ENCODE results near the gene CUL5. TPM values are rescaled to one million over a fixed set of nuclear protein-coding genes. Genes with fewer than 3 reads are reported as not detected.
"Not testable (repeated sequence)": the region's sequence is repeated elsewhere in the genome, so short reads cannot be mapped to it uniquely, and the experiment has no call there.

Gene CUL5
- total RNA-seq, 1 donor from 2014 or later = 39.5 TPM

DNA sequence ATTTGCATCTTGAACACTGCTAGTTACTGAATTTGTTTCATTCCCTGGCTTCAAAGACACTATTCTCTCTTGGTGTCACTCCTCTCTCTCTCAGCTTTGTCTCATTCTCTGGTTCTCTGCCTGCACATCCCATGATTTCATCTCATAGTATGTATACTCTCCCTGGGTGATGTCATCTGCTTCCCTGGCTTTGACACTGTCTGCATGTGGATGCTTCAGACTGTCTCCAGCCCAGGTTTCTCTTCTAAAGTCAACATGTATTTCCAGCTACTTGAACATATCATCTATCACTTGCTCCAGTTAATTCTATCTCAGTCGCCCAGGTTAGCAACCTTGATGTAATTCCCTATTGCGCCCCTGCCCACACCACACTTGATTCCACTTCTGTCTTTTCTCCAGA, 103.4 kb downstream of the CUL5 start:
- no peak for DNase-seq (ENCODE audit: low read depth, low spot score)

DNA sequence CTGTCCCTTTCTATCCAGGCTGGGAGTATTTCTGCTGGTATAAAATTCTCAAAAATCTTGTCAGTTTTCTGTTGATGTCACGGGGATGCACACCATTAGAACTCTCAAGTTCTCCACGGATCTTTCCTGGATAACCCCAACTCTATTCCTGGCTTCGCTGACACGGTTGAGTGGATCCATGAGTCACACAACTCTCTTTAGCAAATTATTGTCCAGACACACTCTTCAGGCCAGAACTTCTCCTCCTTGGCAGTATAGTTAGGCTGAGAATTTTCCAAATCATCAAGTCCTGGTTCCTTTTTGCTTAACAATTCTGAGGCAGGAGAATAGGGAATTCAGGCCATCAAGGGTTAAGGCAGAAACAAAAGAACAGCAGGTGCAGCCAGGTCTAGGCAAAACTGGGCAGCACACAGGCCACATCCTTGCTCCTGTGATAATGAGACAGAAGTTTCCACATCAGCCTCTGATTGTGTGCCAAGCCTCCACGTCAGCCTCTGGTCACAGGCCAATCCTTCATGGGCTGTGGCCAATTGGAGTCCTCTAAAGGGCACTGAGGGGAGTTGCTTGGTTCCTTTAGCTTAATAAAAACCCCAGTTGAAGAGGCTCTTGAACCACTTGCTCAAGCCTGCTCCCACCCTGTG, 106.9 kb downstream of the CUL5 start:
- DNase-seq (ENCODE audit: low read depth, low spot score) = peak; percentile 66

DNA sequence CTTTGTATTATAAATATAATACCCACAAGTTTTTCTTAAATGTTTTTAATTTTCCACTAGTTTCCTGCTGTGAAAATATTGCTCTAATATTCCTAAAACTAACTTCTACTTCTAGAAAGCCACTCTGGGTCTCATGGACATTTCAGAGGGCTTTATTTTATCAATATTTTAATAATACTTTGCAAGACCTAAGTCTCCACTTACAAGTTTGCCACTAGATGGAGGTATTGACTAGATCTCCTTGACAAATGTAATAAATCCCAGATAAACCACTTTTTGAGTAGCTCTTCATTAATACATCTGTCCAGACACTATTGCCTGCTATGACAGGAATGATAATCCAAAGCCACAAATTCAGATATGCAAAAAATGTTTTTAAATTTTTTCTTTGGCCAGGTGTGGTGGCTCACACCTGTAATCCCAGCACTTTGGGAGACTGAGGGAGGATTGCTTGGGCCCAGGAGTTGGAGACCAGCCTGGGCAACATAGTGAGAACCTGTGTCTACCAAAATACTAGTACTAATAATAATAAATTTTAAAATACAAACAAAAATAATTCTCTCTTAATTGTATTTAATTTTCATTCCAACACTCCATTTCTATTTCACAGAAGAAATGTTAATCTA, 109.2 kb downstream of the CUL5 start:
- peak; percentile 19 for DNase-seq (ENCODE audit: low read depth, low spot score)

DNA sequence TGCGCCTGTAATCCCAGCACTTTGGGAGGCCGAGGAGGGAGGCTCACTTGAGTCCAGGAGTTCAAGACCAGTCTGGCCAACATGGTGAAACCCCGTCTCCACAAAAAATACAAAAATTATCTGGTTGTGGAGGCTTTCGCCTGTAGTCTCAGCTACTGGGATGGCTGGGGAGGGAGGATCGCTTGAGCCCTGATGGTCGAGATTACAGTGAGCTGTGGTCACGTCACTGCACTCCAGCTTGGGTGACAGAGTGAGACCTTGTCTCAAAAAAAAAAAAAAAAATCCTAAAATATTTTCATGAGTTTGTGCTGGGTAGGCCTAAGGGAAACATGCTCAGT, 112.2 kb downstream of the CUL5 start:
- not testable (repeated sequence) for DNase-seq (ENCODE audit: low read depth, low spot score)

DNA sequence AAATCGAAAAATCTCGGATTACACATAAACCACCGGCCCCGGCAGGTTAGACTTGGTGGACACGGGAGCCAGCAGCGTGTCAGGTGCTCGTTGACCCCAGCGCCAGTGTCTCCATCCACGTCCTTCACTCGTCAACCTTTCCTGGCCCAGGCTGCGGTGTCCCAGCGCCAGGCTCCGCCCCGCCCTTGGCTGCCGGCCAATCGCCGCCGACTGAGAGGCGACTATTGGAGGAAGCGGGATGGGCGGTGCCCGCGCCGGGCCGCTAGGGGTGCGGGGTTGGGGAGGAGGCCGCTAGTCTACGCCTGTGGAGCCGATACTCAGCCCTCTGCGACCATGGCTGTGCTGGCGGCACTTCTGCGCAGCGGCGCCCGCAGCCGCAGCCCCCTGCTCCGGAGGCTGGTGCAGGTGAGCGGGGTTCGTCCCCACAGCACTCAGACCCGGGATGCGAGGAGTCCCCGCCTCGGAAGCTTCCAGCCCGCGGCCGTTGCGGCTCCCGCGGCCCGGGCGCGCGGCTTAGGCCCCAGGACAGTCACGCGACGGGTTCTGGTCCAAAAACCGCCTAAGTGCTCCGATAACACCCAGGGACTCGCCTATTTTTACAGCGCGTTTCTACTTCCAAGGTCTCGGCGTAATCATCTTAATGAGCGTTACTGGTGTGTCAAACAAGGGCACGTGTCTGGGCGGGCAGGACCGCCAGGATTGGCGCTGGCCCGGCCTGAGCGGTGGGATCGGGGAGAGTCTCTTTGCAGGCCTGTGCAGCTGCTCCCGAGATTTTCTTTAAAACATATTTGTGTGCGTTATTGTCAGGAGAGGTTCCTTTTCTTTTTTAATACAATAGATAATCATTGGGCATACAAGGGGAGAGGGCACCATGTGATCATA, 112.8 kb downstream of the CUL5 start, which contains the start of gene ACAT1:
Gene ACAT1 (plus strand): TSS at position 294 of the 882 bp plus-strand sequence. CDS start 40 bp downstream, at position 334.
- DNase-seq (ENCODE audit: low read depth, low spot score) = peak; percentile 61

DNA sequence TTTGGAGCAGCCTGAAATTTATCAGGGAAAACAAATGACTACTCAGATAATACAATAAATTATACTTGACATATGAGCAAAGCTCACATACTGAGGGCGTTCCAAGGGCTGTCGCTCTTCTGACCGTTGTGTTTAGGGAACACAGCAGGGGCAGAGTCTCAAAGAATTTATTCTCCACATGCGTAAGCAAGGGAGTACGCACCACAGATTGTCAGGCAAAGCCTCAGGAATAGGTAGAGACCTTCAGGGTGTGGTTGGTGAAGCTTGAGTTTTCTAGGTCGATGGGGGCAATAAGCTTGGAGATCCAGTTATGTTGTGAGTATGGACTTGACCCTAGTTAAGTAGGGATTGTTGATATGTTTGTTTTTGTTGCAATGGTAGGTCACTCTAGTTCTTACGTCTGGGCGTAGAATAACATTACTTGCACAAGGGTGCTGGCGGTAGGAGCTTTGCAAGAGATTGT, 113.5 kb downstream of the CUL5 start:
- no peak for DNase-seq (ENCODE audit: low read depth, low spot score)

DNA sequence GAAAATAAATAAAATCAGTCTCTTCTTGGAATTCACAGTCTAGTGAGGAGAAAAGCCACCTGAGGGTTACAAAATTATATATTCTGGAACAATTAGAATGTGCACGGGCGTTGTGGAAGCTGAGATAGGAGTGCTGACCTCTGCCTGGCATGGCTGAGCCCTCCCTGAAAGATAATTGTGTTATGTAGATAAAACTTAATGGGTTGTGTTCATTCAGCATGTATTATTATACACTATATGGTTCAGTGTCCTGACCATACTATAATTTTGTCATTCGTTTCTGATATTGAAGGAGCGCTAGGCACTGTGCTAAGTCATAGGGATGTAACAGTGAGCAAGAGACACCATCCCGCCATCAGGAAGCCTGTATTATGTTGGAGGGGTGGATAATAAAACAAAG, 116.4 kb downstream of the CUL5 start:
- DNase-seq (ENCODE audit: low read depth, low spot score) = no peak

DNA sequence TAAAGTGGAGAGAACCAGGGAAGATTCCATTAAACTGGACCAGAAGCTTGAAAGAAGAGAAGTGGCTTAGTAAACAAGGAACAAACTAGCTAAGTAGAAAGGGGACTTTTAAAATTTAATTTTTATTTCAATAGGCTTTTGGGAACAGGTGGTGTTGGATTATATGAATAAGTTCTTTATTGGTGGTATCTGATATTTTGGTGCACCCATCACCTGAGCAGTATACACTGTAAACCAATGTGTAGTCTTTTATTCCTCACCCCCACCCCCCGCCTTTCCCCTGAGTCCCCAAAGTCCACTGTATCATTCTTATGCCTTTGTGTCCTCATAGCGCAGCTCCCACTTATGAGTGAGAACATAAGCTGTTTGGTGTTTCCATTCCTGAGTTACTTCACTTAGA, 120.1 kb downstream of the CUL5 start:
- DNase-seq (ENCODE audit: low read depth, low spot score) = no peak

DNA sequence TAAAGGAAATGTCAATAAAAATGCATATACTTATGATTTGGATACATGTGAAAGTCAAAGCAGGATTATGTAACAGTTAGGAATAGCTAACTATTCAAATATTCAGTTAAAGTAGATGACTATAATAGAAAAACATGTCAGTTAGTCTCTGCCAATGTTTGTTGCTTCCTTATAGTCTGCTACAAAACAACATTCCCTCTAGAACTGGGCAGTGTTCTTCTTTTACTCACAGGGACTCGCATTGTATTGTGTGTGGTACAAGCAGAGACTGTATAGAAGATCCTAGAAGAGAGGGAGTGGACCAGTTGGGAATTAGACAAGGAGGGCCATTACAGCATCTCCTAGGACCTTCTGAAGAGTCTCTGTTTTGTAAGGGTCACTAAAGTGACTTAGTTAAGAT, 123.3 kb downstream of the CUL5 start:
- no peak for DNase-seq (ENCODE audit: low read depth, low spot score)

DNA sequence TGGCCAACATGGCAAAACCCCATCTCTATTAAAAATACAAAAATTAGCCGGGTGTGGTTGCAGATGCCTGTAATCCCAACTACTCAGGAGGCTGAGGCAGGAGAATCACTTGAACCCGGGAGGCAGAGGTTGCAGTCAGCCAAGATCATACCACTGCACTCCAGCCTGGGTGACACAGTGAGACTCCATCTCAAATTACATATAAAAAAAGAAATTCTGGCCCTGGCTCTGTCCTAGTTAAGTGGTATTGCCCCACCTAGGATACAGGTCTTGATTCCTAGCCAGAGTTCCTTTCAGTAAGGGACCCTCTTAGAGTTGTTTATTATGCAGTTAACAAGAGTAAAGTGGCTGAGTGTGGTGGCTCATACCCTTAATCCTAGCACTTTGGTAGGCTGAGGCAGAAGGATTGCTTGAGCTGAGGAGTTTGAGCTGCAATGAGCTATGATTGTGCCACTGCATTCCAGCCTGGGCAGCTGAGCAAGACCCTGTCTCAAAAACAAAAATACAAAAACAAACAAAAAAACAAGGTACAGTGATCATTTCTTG, 124.4 kb downstream of the CUL5 start:
- not testable (repeated sequence) for DNase-seq (ENCODE audit: low read depth, low spot score)

DNA sequence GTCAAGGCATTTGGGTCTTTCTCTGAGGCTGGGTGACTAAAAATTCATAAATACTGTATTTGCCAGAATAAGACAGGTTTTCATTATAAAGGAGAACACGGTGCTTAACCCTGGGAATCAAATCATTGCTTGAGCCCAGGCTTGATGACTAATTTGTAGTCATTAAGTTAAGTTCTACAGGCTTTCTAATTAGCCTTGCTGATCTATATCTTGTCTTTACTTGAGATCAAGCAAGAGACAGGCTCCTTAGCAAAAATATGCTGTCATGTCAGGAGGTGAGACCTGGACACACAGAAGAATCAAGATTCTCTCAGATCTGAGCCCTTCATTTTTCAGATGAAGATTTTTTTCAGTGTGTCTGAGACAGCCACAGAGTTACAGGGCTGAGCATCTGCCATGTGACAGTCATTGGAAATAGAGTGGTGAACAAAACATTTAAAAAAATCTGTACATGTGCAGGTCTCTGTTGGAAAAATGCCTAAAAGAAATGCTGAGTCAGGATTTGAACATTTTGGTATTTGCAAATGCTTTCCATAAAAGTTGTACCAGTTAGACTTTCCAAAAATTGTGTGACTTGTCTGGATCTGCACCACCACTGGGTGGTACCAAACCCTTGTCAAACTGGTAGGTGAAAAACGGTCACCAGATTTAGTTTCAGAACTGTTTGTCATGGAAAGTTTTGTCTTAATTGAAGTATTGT, 127.3 kb downstream of the CUL5 start:
- DNase-seq (ENCODE audit: low read depth, low spot score) = no peak

DNA sequence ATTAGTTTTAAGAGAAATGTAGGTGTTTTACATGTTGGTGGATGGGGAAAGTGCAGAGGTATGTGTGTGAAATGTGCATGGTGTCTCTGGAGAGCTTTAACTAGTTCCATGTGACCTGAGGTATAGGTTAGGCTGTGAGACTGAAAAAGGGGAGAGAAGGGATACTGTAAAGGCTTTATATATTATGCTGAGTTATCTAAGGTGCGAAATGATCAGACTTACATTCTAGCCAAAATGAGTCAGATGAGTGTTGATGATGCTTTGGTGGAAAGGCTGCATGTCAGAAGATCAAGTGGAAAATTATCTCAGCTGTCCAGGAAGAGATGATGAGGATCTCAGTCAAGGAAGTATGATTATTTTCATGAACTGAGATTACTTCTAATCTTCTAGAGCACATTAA, 128.5 kb downstream of the CUL5 start:
- DNase-seq (ENCODE audit: low read depth, low spot score) = no peak

DNA sequence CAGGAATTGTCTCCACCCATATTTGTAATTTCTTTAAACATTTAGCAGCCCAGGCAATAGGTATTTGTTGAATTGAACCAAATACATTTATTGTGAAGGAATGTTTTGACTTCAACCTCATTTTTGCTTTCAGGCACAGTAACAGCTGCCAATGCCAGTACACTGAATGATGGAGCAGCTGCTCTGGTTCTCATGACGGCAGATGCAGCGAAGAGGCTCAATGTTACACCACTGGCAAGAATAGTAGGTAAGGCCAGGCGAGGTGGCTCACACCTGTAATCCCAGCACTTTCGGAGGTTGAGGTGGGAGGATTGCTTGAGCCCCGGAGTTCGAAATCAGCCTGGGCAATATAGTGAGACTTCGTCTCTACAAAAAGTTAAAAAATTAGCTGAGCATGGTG, 133.6 kb downstream of the CUL5 start:
- no peak for DNase-seq (ENCODE audit: low read depth, low spot score)

DNA sequence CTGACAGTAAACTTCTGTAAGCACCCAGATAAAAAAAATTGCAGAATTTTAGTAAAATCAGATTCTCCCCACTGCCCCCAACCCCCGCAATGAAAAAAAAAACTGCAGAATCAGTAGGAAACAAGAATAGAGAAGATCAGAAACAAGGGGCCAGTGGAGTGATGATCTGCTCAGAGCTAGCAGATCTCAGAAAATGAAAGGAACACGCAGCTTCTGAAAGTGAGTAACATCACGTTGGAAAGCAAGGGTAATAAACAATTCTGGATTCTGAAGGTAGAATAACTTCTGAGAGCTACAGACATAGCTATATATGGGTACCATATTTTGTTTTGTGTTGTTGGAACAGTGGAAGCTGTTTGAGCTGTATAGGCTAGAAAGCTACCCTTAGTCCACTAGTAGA, 135.9 kb downstream of the CUL5 start:
- no peak for DNase-seq (ENCODE audit: low read depth, low spot score)

DNA sequence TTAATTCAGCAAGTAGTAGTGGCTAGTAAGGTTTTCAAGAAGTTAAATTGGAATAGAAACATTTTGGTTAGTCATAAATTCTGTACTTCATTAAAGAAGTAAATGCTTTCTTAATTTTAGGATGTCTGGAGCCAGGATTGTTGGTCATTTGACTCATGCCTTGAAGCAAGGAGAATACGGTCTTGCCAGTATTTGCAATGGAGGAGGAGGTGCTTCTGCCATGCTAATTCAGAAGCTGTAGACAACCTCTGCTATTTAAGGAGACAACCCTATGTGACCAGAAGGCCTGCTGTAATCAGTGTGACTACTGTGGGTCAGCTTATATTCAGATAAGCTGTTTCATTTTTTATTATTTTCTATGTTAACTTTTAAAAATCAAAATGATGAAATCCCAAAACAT, 138.5 kb downstream of the CUL5 start:
- no peak for DNase-seq (ENCODE audit: low read depth, low spot score)

DNA sequence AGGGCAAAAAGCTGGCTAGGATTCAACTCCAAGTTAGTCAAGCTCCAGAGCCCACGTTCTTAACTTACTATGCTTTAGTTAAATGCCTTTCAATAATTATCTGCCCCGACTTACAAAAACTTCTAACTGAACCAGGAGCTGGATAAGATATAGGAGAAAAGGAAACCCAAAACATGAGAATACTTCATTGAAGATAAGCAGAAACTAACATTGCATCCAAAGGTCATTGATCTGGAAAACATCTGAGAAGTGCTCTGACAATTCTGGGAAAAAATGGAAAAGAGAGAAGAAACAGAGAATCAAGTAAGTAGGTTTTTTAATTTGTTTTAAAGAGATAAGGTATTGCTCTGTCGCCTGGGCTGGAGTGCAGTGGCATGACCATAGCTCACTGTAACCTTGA, 139.9 kb downstream of the CUL5 start:
- DNase-seq (ENCODE audit: low read depth, low spot score) = no peak

DNA sequence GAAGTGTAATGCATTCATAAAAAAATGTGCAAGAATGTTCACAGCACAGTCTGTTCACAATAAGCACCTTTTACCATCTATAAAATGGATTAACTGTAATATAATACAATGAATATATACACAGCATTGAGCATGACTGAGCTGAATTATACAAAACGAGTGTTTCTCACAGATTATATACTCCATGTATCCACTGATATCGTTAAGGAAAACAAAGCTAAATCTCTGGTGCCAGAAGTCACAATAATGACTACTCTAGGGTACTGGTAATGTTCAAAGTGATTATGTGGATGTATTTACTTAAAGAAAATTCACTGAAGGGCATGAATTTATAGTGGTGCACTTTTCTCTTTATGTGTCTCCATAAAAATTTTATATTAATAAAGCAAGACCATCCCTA, 145.9 kb downstream of the CUL5 start:
- no peak for DNase-seq (ENCODE audit: low read depth, low spot score)
